NCI-H2029 (cell line): ENCODE data around the gene FYB1.

ENCODE experiments used
- DNase-seq: peaks from one replicate; lab custom pipeline; 2025; lab: John Stamatoyannopoulos, UW

Gene FYB1

GRCh38 chr5:39158786-39159185 is 60.6 kb downstream of the FYB1 start:
- DNase-seq, result no peak

- no peak for DNase-seq
These were observed 61.2 kb downstream of the FYB1 start for GRCh38 chr5:39158127-39158593.

- no peak for DNase-seq
These were observed 61.7 kb downstream of the FYB1 start for GRCh38 chr5:39157701-39158100.

- no peak for DNase-seq
These were observed 63.3 kb downstream of the FYB1 start for GRCh38 chr5:39156082-39156481.

- DNase-seq, result no peak
These were observed 67.6 kb downstream of the FYB1 start for GRCh38 chr5:39151745-39152144.

- DNase-seq, result no peak
These were observed 69.4 kb downstream of the FYB1 start for GRCh38 chr5:39149966-39150365.

- no peak for DNase-seq
These were observed 70.3 kb downstream of the FYB1 start for GRCh38 chr5:39148983-39149534.

GRCh38 chr5:39146831-39147540 is 72.4 kb downstream of the FYB1 start:
- no peak for DNase-seq

- no peak for DNase-seq
These were observed 76.1 kb downstream of the FYB1 start for GRCh38 chr5:39143151-39143860.

GRCh38 chr5:39140558-39141168 is 78.7 kb downstream of the FYB1 start:
- DNase-seq, result no peak

- no peak for DNase-seq
These were observed 80.5 kb downstream of the FYB1 start for GRCh38 chr5:39138892-39139291.

- no peak for DNase-seq
These were observed 81.4 kb downstream of the FYB1 start for GRCh38 chr5:39137819-39138451.

GRCh38 chr5:39137391-39137790 is 82.0 kb downstream of the FYB1 start:
- no peak for DNase-seq

GRCh38 chr5:39132792-39133191 is 86.6 kb downstream of the FYB1 start:
- DNase-seq, result no peak

GRCh38 chr5:39132128-39132447 is 87.3 kb downstream of the FYB1 start:
- no peak for DNase-seq

GRCh38 chr5:39131210-39132127 is 87.9 kb downstream of the FYB1 start:
- no peak for DNase-seq

- no peak for DNase-seq
These were observed 88.6 kb downstream of the FYB1 start for GRCh38 chr5:39130716-39131115.

- no peak for DNase-seq
These were observed 97.4 kb downstream of the FYB1 start for GRCh38 chr5:39121922-39122321.

GRCh38 chr5:39121315-39121714 is 98.0 kb downstream of the FYB1 start:
- no peak for DNase-seq

GRCh38 chr5:39120052-39120420 is 99.3 kb downstream of the FYB1 start:
- DNase-seq, result no peak

- DNase-seq, result no peak
These were observed 99.8 kb downstream of the FYB1 start for GRCh38 chr5:39119404-39120051.
